Urothelium cell line (cell line): ENCODE data around the gene CNNM2.

Source experiments
- DNase-seq: peaks from one replicate; pipeline ENCODE4 v3.0.0; 2011; ENCODE audit warnings: low spot score, mixed read lengths
- FAIRE-seq: peaks from 2 replicates; lab custom pipeline; 2011; peaks lifted over from hg19 to GRCh38; lab: Jason Lieb, UNC

The CNNM2 gene

DNA sequence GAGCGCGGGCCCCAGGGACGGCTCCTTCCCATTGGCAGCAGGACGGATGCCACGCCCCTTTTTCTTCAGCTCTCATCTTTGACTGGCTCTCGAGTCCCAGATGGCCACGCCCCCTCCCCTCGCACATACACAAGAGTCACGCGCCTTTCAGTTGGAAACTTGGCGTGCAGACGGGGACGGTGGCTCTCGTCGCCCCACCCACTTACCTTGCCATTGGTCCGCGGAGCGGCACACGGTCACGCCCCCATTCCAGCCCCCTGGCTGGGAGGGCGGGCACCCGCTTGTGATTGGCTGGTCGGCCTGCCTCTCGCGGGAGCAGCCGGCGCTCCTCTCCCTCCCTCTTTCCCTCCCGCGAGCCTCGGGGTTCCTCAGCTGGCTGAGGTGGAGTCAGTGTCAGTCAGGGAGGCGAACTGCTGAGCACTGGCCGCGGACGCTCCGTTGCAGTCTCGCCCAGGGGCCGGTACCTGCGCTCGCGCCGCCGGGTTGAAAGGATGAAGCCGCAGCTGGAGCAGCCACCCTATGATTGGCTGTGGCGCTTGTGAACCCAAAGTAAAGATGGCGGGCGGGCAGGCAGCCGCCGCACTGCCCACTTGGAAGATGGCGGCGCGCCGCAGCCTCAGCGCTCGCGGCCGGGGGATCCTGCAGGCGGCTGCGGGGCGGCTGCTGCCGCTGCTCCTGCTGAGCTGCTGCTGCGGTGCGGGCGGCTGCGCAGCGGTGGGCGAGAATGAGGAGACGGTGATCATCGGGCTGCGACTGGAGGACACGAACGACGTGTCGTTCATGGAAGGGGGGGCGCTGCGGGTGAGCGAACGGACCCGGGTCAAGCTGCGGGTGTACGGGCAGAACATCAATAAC, at the start of gene CNNM2:
TSS of gene CNNM2 (plus strand) at position 333 of the 855 bp plus-strand sequence. CDS start at position 520, 187 bp downstream.
- DNase-seq (peak; percentile 99), FAIRE-seq (peak; percentile 98)

DNA sequence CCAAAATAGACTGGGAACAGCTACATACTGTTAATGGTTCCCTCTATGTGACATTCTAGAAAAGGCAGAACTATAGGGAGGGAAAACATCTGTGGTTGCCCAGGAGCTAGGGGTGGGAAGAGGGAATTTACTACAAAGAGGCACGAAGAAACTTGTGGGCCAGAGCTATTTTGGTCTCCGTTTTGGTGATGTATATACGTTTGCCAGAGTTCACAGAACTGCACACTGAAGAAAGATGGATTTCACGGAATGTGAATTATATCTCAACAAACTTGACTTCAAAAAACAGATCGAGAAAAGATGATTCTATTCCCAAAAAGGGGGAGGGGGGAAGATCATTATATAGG, 49.2 kb upstream of the CNNM2 start:
- FAIRE-seq (no peak), DNase-seq (no peak)

DNA sequence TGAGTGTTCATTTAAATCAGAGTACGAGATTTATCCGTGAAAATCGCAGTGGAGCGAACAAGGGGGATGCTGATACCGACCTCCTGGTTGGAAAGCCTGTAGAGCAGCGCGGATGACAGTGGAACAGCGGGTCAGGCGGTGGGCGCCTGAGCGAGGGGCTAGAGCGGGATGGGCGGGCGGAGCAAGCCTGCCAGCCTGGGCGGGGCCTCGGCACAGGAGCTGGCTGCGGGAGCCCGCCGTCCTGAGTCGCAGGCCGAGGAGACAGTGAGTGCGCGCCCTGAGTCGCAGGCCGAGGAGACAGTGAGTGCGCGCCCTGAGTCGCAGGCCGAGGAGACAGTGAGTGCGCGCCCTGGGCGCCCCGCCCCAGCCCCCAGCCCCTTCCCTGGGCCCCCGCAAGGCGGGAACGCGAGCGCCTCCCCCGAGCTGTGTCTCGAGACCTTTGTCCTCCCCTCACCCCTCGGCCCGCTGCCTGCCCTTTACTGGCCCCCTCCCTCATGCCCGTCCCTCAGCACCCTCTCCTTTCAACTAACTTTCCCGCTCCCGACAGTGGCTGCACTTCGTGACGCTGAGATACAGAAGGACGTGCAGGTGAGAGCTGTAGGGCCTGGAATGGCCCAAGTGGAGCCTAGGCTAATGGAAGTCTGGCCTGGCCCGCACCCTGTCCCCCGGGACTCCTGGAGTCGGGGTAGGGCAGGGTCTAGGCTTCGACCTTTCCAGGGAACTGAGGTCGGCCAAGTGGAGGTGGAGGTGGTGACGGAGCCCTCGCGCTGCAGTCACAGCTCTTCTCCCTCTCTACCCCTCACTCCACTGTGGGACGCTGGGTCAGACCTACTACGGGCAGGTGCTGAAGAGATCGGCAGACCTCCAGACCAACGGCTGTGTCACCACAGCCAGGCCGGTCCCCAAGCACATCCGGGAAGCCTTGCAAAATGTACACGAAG, 48.6 kb upstream of the CNNM2 start, which contains the start of gene AS3MT:
TSS of gene AS3MT (plus strand) at position 213 of the 941 bp plus-strand sequence. CDS start at position 336, 123 bp downstream.
- DNase-seq (no peak), FAIRE-seq (no peak)

DNA sequence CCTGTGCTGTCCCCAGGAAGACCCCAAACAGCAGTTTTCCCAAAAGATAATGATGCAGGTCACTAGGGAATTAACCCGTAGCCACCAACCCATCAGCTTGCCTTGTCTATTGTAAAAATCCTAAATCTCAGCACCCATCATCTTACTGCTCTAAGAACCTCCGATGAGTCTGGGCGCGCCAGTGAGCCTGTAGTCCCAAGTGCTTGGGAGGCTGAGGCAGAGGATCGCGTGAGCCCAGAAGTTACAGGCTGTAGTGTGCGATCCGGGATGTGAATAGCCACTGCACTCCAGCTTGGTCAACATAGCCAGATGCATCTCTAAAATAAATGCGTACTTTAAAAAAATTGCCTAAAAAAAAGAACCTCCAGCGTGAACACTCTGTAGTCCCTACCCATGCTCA, 47.9 kb upstream of the CNNM2 start:
- DNase-seq (no peak), FAIRE-seq (no peak)

DNA sequence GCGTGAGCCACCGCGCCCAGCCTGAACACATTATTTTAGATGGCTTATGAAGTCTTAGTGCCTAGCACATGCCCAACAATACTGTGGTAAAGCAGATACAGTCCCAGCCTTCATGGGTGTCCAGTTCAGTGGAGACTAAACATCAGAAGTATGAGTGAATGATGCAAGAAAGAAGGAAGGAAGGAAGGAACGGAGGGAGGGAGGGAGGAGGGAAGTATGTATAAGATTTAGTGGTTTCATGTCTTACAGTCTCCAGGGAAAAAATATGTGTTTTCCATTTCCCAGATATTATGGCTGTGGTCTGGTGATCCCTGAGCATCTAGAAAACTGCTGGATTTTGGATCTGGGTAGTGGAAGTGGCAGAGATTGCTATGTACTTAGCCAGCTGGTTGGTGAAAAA, 45.9 kb upstream of the CNNM2 start:
- FAIRE-seq (no peak), DNase-seq (no peak)

DNA sequence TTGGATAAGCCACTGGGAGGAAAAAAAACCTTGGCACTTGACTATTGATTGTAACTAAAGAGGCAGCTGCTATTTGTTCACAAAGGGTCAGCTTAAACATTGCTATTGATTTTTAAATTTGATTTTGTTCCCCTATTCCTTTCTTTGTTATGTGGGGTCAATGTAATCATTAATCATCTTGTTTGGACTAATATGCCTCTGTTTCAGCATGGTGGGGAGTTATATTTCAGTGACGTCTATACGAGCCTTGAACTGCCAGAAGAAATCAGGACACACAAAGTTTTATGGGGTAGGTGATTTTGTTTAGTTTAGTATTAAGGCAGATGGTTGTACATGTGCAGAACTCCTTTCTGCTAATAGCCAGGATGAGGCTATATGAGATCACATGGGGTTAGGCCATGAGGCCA, 41.3 kb upstream of the CNNM2 start:
- DNase-seq (no peak), FAIRE-seq (peak; percentile 35)

DNA sequence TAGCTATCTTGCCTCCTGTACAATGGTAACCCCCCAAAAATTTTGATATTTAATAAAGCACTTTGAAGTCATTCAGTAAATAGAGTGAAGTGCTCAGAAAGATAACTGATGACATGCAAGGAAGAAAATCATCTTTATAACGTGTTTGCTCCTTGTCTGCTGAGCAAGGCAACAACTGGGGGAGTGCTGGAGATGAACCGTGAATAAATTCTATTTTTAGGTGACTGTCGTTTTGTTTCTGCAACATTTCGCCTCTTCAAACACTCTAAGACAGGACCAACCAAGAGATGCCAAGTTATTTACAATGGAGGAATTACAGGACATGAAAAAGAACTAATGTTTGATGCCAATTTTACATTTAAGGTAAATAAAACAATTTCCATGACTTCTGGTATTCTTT, 39.5 kb upstream of the CNNM2 start:
- no peak for DNase-seq

DNA sequence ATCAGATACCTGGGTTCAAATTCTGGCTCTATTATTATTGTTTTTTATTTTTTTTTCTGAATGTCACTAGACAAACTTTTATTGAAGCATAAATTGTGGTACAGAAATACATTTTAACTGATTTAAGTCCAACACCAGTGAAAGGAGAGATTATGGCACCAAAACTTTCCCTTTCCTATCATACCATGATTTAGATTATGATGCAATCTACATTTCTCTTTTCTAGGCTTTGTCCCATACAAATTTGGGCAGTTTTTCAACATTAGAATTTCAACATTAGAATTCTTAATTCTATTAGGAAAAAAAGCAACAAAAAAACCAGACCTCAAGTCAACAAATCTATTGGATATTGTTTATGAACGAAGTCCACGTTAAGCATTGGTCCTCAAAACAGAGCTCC, 37.8 kb upstream of the CNNM2 start:
- FAIRE-seq (no peak), DNase-seq (no peak)

More for the DNA sequence above, 39.5 kb upstream of the CNNM2 start:
- FAIRE-seq, result no peak

DNA sequence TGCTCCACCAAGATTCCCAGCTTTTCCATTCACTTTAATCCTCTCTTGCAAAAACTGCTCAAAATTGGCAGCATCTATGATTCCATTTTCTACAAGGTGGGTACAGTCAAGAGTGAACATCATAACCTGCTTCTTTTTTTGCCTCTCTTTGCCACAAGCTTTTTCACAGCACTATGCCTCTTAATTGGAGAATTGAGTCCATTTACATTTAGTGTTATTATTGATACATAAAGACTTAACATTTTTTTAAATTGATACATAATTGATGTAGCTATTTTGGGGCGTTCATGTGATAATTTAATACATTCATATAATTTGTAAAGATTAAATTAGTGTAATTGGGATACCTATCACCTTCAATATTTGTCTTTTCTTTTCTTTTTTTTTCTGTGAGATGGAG, 30.0 kb upstream of the CNNM2 start:
- DNase-seq (no peak), FAIRE-seq (no peak)

DNA sequence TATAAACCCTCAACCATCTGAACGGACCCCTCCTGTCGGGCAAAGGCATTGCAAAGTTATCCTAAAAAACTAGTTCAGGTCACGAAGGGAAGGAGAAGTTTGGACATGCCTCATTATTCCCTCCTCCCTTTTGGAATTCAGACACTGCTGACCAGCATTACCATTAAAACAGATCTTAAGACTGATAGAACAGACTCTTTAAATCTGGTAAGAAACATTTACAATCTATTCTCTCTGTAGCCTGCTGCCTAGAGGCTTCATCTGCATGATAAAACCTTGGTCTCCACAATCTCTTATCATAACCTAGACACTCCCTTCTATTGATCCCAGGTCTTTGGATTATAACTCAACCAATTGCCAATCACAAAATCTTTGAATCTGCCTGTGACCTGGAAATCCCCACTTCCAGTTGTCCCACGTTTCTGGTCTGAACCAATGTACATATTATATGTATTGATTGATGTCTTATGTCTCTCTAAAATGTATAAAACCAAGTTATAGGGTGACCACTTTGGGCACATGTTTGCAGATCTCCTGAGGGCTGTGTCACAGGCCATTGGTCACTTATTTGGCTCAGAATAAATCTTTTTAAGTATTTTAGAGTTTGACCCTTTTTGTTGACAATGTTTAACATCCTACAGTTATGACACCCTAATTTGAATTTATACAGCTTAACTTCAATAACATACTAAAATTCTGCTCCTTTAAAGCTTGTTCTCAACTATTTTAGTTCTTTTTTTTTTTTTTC, 23.5 kb upstream of the CNNM2 start:
- DNase-seq (no peak), FAIRE-seq (no peak)

DNA sequence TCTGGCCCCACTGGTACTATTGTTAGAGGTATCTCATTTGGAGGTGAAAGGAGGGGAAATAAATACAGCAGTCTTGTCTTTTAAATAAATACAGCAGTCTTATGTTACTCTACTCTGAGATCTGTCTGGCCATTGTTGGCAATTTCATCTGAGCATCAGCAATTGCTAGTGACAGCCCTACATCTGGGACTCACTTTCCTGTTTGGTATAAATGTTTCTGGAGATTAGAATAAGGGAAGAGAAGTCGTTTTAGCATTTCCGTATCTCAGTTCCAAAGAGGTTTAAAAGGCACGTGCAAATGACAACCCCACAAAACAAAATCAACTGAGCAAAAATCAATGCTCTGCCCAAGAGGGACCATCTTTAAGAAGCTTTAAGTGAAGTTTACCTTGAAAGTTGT, 18.1 kb upstream of the CNNM2 start:
- FAIRE-seq, result no peak
- no peak for DNase-seq

DNA sequence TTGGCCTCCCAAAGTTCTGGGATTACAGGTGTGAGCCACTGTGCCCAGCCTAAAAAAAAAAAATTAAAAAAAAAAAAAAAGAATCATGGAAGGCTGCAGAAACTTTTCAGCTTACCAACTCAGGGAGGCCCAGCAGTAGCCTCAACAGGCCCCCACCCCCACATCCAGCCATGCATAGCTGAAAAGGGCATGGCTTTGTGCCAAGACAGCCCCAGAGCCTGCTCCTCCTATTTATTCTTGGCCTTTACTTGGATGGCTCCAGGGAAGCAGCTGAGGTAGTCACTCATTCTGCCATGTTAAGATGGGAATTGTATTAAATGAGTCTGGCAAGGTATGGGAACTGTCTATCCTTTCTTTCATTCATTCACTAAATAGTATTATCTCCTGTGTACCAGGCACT, 13.7 kb upstream of the CNNM2 start:
- FAIRE-seq (no peak), DNase-seq (no peak)

DNA sequence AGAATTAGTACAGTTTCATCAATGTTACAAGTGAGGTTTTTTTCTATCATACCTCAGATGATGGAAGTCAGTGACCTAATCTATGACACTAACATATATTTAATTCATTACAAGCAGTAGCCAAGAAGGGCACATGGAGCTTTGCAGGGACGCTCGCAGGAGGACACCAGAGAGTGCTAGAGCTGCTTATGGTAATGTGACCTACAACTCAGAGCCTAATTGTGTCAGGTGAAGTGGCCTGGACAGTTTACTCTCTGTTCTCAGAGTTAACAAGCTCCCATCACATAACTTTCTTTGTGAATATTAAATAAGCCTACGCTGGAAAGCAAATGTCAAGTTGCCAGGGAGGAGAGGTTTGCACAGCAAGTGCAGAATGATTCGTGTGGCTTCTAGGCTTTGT, 11.6 kb upstream of the CNNM2 start:
- no peak for FAIRE-seq

DNA sequence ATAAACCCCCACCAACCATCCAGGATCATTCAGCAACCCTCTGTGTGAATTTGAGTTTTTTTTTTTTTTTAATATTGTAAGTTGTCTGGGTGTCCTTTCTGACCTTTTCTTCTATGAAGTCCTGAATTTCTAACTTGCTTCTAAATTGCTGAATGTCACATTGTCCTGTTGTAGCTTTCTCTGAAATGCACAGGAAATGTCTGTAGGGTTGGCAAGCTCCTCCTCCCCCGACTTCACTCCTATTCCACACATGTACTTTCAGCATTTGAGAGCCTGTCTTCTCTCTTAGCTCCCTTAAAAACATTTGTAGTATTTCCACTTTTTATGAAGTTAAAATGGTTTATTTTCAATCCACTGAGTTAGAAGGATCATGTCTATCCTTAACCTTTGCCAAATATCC, 3.3 kb upstream of the CNNM2 start:
- DNase-seq, result no peak
- FAIRE-seq, result no peak

More for the DNA sequence above, 11.6 kb upstream of the CNNM2 start:
- DNase-seq, result no peak

DNA sequence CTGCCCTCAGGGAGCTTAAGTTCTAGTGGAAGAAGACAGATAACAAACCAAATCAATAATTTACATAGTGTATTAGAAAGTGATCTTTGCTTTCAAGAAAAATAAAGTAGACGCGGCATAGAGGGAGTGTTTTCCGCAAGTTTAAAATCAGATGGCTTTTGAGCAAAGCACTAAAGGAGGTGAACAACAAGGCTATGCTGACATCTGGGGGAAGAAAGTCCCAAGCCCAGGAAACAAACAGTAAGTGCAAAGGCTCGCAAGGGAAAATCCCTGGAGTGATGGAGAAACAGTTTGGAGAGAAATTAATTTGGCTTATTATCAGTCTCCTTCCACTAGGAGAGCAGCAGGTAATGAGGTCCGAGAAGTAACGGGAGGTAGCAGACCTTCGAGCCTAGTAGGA, 1.9 kb upstream of the CNNM2 start:
- DNase-seq (no peak), FAIRE-seq (no peak)

DNA sequence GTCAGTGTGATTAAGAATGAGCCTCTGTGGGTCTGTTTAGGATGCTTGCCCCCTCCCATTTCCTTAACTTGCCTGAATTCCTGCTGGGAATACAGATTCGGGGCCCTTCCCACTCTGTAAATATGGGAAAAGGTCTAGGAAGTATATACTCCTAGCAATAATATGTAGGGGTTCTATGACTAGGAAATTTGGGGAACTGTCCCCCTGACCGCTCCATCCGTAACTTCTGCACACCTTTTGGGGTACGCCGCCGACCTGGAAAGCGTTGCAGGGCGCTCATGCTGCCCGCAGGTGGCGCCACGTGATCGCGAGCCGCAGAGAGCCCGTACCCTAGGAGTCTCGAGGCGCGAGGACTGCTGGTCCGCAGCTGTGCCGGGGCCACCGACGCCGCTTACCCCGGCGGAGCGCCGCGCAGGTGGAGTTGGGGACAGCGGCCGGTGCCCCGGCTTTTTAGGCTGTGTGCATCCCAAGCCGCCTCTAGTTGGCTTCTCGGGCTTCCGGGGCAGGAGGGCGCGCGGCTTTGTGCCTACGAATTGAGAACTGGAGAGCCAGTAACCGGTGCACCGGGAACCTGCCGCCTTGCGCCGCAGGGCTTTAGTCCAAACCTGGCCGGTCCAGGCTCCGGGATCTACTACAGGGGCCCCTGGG, 656 bp upstream of the CNNM2 start:
- no peak for FAIRE-seq
- DNase-seq, result peak; percentile 71

DNA sequence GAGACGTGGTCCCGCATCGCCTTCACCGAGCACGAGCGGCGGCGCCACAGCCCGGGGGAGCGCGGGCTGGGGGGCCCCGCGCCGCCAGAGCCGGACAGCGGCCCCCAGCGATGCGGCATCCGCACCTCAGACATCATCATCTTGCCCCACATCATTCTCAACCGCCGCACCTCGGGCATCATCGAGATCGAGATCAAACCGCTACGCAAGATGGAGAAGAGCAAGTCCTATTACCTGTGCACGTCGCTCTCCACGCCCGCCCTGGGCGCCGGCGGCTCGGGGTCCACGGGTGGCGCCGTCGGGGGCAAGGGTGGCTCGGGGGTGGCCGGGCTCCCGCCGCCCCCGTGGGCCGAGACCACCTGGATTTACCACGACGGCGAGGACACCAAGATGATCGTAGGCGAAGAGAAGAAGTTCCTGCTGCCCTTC, 737 bp downstream of the CNNM2 start:
- FAIRE-seq (no peak), DNase-seq (peak; percentile 21)

DNA sequence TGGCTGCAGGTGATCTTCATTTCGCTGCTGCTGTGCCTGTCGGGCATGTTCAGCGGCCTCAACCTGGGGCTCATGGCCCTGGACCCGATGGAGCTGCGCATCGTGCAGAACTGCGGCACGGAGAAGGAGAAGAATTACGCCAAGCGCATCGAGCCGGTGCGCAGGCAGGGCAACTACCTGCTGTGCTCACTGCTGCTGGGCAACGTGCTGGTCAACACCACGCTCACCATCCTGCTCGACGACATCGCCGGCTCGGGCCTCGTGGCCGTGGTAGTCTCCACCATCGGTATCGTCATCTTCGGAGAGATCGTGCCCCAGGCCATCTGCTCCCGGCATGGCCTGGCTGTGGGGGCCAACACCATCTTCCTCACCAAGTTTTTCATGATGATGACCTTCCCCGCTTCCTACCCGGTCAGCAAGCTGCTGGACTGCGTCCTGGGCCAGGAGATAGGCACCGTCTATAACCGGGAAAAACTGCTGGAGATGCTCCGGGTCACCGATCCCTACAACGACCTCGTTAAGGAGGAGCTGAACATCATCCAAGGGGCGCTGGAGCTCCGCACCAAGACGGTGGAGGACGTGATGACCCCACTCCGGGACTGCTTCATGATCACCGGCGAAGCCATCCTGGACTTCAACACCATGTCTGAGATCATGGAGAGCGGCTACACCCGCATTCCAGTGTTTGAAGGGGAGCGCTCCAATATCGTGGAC, 1.3 kb downstream of the CNNM2 start:
- FAIRE-seq (no peak), DNase-seq (peak; percentile 21)

DNA sequence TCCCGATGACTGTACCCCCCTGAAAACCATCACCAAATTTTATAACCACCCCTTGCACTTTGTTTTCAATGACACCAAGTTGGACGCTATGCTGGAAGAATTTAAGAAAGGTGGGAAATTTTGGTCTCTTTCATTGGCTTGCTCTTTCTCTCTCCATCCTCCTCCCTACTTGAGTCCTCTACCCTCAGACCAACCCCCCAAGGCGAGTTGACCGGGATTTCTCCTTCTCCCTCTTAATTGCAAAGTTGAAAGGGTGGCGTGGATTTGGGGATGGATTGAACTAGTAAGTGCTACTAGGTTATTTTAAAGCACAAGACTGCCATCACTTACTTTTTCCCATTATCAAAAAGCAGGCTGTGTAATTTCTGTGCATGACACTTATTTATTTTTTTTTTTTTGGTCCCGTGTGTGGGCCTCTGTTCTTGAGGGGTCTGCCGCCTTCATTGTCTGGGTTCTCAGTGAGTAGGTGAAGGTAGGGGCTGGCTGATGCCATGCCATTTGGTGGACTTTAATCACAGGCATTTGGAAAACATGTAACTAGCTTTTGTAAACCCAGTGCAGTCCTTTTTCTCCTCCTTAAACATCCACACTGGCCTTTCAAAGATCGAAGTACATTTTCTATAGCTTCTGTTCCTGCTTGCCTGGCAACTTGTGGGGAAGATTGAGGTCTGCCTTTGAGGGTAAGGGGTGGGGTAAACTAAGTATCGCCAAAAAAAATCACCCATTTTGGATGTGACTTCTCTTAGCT, 2.1 kb downstream of the CNNM2 start:
- no peak for FAIRE-seq
- no peak for DNase-seq
